HEK293T (cell line): ENCODE data around the gene ARSD.
"Not testable (repeated sequence)": the region's sequence is repeated elsewhere in the genome, so short reads cannot be mapped to it uniquely, and the experiment has no call there.

Source experiments
- CTCF ChIA-PET: fragments of 350-600 bp; formaldehyde crosslinking; extraction: SDS; loops from one replicate; lab custom pipeline; 2021; ENCODE audit warnings: antibody characterized with exemption, inconsistent platforms; lab: Yijun Ruan, JAX
- POLR2A ChIA-PET: fragments of 350-600 bp; formaldehyde crosslinking; extraction: SDS; loops from one replicate; lab custom pipeline; 2020; ENCODE audit warnings: antibody characterized with exemption, inconsistent platforms; lab: Yijun Ruan, JAX
- DNase-seq: peaks from one replicate; pipeline ENCODE4 v3.0.0; 2012; ENCODE audit warnings: mixed read lengths; ENCODE audit errors: extremely low spot score
- ARNT ChIP-seq: fragments of 450-650 bp; IDR thresholded peaks from 2 replicates; pipeline ENCODE4 v1.6.1; 2017; ENCODE audit warnings: mild to moderate bottlenecking
- BHLHE40 ChIP-seq: fragments of 450-650 bp; IDR thresholded peaks from 2 replicates; pipeline ENCODE4 v1.6.1; 2016; ENCODE audit warnings: mild to moderate bottlenecking, moderate library complexity, borderline replicate concordance
- CTBP1 ChIP-seq: fragments of 450-650 bp; IDR thresholded peaks from 2 replicates; pipeline ENCODE4 v1.6.1; 2016; ENCODE audit warnings: borderline replicate concordance
- ELF4 ChIP-seq: fragments of 450-650 bp; IDR thresholded peaks from 2 replicates; pipeline ENCODE4 v1.6.1; 2017; ENCODE audit warnings: antibody characterized with exemption
- FOXA1 ChIP-seq: fragments of 450-650 bp; IDR thresholded peaks from 2 replicates; pipeline ENCODE4 v1.6.1; 2016; ENCODE audit warnings: mild to moderate bottlenecking
- FOXK2 ChIP-seq: fragments of 450-650 bp; IDR thresholded peaks from 2 replicates; pipeline ENCODE4 v1.6.1; 2016; ENCODE audit warnings: mild to moderate bottlenecking
- FOXM1 ChIP-seq: fragments of 450-650 bp; IDR thresholded peaks from 2 replicates; pipeline ENCODE4 v1.6.1; 2017; ENCODE audit warnings: mild to moderate bottlenecking, borderline replicate concordance
- HDGF ChIP-seq: fragments of 450-650 bp; IDR thresholded peaks from 2 replicates; pipeline ENCODE4 v1.6.1; 2017; ENCODE audit warnings: antibody characterized with exemption, borderline replicate concordance
- L3MBTL2 ChIP-seq: fragments of 450-650 bp; conservative IDR thresholded peaks from 2 replicates; pipeline ENCODE4 v1.6.1; 2016; ENCODE audit warnings: mild to moderate bottlenecking
- LEF1 ChIP-seq: fragments of 450-650 bp; IDR thresholded peaks from 2 replicates; pipeline ENCODE4 v1.6.1; 2017; ENCODE audit warnings: mild to moderate bottlenecking, borderline replicate concordance
- NFRKB ChIP-seq: fragments of 450-650 bp; IDR thresholded peaks from 2 replicates; pipeline ENCODE4 v1.6.1; 2016; ENCODE audit warnings: mild to moderate bottlenecking, moderate library complexity
- PKNOX1 ChIP-seq: fragments of 450-650 bp; IDR thresholded peaks from 2 replicates; pipeline ENCODE4 v1.6.1; 2016
- SP1 ChIP-seq: fragments of 450-650 bp; IDR thresholded peaks from 2 replicates; pipeline ENCODE4 v1.6.1; 2017
- SUZ12 ChIP-seq: fragments of 450-650 bp; IDR thresholded peaks from 2 replicates; pipeline ENCODE4 v1.6.1; 2016; ENCODE audit warnings: mild to moderate bottlenecking
- TARDBP ChIP-seq: fragments of 450-650 bp; IDR thresholded peaks from 2 replicates; pipeline ENCODE4 v1.6.1; 2016
- ZNF384 ChIP-seq: fragments of 450-650 bp; IDR thresholded peaks from 2 replicates; pipeline ENCODE4 v1.6.1; 2016

Gene ARSD

GRCh38 chrX:2928583-2929434, at the start of gene ARSD:
ARSD (minus strand) TSS chrX:2929339; CDS start chrX:2929275, 64 bp downstream.
- ChIA-PET CTCF (no interaction called here), POLR2A (no interaction called here)
- DNase-seq: no peak
- TF ChIP-seq BHLHE40 (no peak), SUZ12 (no peak), ZNF384 (no peak), SP1 (no peak), LEF1 (no peak), FOXA1 (no peak), FOXK2 (no peak), CTBP1 (no peak), ELF4 (no peak), PKNOX1 (no peak)

GRCh38 chrX:2978639-2979038, 49.5 kb upstream of the ARSD start:
- CTCF ChIA-PET, POLR2A ChIA-PET, DNase-seq: not testable (repeated sequence)

DNA sequence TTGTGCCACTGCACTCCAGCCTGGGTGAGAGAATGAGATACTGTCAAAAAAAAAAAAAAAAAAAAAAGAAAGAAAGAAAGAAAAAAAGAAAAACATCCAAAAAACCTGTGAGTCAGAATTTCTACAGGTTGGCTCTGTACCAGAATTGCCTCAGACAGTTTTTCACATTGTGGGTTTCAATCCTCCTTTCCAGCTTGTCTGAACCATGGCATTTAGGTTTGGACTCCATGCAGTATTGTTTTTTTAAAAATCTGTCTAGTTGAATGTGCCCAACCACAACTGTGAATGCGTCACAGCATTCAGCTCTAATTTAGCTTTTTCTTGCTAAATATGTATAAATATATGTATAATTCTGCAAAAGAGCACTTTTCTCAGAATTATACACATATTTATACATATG, 45.8 kb upstream of the ARSD start:
- ChIA-PET CTCF (no interaction called here), POLR2A (no interaction called here)
- TF ChIP-seq ARNT (no peak), PKNOX1 (no peak), HDGF (no peak), FOXM1 (no peak), SP1 (no peak), FOXK2 (no peak), ZNF384 (no peak), CTBP1 (no peak), TARDBP (no peak), ELF4 (no peak), FOXA1 (no peak), LEF1 (no peak), SUZ12 (no peak), NFRKB (no peak), L3MBTL2 (no peak)
- DNase-seq: no peak

DNA sequence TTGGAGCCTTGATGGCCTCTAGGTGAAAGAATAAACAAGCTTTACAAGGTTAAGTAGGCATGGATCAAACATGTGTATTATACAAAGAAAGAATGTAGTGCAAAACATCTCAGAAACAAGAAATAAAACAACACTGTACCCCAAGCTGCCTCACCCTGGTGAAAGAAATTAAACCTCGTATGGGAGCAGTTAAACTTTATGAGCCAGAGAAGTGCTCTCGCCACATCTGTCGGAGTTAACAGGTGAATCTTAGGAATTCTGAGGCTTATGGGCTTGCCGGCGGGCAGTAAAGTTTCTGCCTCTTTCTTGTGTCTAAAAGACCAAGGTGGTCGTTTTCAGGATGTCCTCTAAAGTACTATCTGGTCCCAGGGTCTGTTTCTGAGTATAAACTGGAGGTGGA, 43.3 kb upstream of the ARSD start:
- CTCF ChIA-PET: no interaction called here
- TF ChIP-seq FOXM1 (no peak), FOXK2 (no peak), SP1 (no peak), ARNT (no peak), L3MBTL2 (no peak)
- no peak for DNase-seq
- POLR2A ChIA-PET: no interaction called here

DNA sequence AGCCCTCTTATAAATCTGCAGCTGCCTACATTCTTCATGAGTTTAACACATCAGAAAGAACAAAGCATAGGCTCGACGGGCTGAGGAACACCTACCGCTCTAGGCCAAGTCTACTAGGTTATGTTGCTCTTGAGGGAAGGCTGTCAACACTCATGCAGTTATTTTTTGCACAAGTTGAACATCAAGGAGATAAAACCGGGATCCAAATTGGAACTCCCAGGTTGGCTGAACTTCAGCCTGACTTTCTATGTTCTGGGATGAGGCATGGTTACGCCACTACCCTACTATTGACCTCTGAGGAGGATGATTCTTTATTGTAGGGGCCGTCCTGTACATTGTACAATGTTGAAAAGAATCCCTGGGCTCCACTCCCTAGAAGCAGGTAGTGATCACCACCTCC, 39.9 kb upstream of the ARSD start:
- POLR2A ChIA-PET: no interaction called here
- no peak for DNase-seq
- CTCF ChIA-PET: interaction anchor here (0.7 kb wide), 1 partner anchor 102 kb away, joined by 6 read pairs; no protein-coding TSS in a partner anchor
- no peak for TF ChIP-seq TARDBP
- TF ChIP-seq LEF1: no peak
- no peak for TF ChIP-seq FOXM1
- no peak for TF ChIP-seq HDGF
- TF ChIP-seq PKNOX1: no peak
- no peak for TF ChIP-seq ELF4
- TF ChIP-seq BHLHE40: no peak
- TF ChIP-seq SUZ12: no peak
- no peak for TF ChIP-seq ARNT
- TF ChIP-seq FOXK2: no peak
- no peak for TF ChIP-seq NFRKB

- DNase-seq: no peak
- ChIA-PET CTCF (no interaction called here), POLR2A (no interaction called here)
- no peak for TF ChIP-seq CTBP1
- TF ChIP-seq BHLHE40: no peak
- TF ChIP-seq TARDBP: no peak
- TF ChIP-seq FOXA1: no peak
- no peak for TF ChIP-seq ELF4
- TF ChIP-seq PKNOX1: no peak
- no peak for TF ChIP-seq ARNT
- no peak for TF ChIP-seq SP1
- no peak for TF ChIP-seq HDGF
- no peak for TF ChIP-seq NFRKB
- TF ChIP-seq LEF1: no peak
- no peak for TF ChIP-seq L3MBTL2
- no peak for TF ChIP-seq FOXM1
- no peak for TF ChIP-seq ZNF384
- no peak for TF ChIP-seq FOXK2
- no peak for TF ChIP-seq SUZ12
Observed at GRCh38 chrX:2967998-2968909, 39.1 kb upstream of the ARSD start.
